ENCODE data around the gene SPINT1.

- TF ChIP-seq SUZ12 (IDR thresholded peaks at IDR 0.05) (no peak), FOXM1 (IDR thresholded peaks at IDR 0.05; ENCODE audit: borderline replicate concordance) (no peak), TARDBP (IDR thresholded peaks at IDR 0.05) (no peak), NFRKB (IDR thresholded peaks at IDR 0.05) (no peak), HDGF (IDR thresholded peaks at IDR 0.05; ENCODE audit: borderline replicate concordance) (no peak), L3MBTL2 (conservative IDR thresholded peaks at IDR 0.05) (no peak), BHLHE40 (IDR thresholded peaks at IDR 0.05; ENCODE audit: borderline replicate concordance) (no peak)
These were observed 44.3 kb upstream of the SPINT1 start for GRCh38 chr15:40799523-40799922.

Measured in HEK293T (cell line).